Smooth muscle cell (in vitro differentiated cells): ENCODE measurements around the gene TIGD3. TPM values are rescaled to one million over a fixed set of nuclear protein-coding genes. Genes with fewer than 3 reads are reported as not detected.
A peak's percentile ranks its signal among the peaks of the same experiment; 100 is the strongest.

Experiments
- DNase-seq: peaks from one replicate; lab custom pipeline; 2025; ENCODE audit not compliant: unreplicated experiment; lab: John Stamatoyannopoulos, UW
- H2AFZ ChIP-seq: fragments of 200-600 bp; sonication (generic); 2 replicates; pipeline ENCODE4 v1.6.0; 2016; ENCODE audit warnings: antibody characterized with exemption, low read depth, mild to moderate bottlenecking
- H3F3A ChIP-seq: fragments of 200-600 bp; sonication (generic); 2 replicates; pipeline ENCODE4 v1.6.0; 2017; ENCODE audit warnings: antibody characterized with exemption, low read depth
- H3K27ac ChIP-seq: fragments of 200-600 bp; sonication (generic); 2 replicates; pipeline ENCODE4 v1.5.1; 2016; ENCODE audit warnings: low read depth, mild to moderate bottlenecking
- H3K27me3 ChIP-seq: fragments of 200-600 bp; sonication (generic); 2 replicates; pipeline ENCODE4 v1.6.1; 2016; ENCODE audit warnings: low read depth, mild to moderate bottlenecking
- H3K36me3 ChIP-seq: fragments of 200-600 bp; sonication (generic); 2 replicates; pipeline ENCODE4 v1.5.1; 2016; ENCODE audit warnings: low read depth
- H3K4me1 ChIP-seq: fragments of 200-600 bp; sonication (generic); 2 replicates; pipeline ENCODE4 v1.5.1; 2016; ENCODE audit warnings: low read depth
- H3K4me2 ChIP-seq: fragments of 200-600 bp; sonication (generic); 2 replicates; pipeline ENCODE4 v1.6.0; 2016; ENCODE audit warnings: mild to moderate bottlenecking
- H3K4me3 ChIP-seq: fragments of 200-600 bp; sonication (generic); 2 replicates; pipeline ENCODE4 v1.5.1; 2016; ENCODE audit warnings: mild to moderate bottlenecking
- H3K79me2 ChIP-seq: fragments of 200-600 bp; sonication (generic); 2 replicates; pipeline ENCODE4 v1.6.0; 2016; ENCODE audit warnings: low read depth, mild to moderate bottlenecking
- H3K9ac ChIP-seq: fragments of 200-600 bp; sonication (generic); 2 replicates; pipeline ENCODE4 v1.6.0; 2016; ENCODE audit warnings: low read depth
- H3K9me3 ChIP-seq: fragments of 200-600 bp; sonication (generic); replicated peaks from 2 replicates; pipeline ENCODE4 v1.5.1; 2016; ENCODE audit warnings: low read depth
- H4K20me1 ChIP-seq: fragments of 200-600 bp; sonication (generic); 2 replicates; pipeline ENCODE4 v1.6.0; 2016; ENCODE audit warnings: low read depth
- CTCF ChIP-seq: fragments of 200-600 bp; sonication (generic); IDR thresholded peaks from 2 replicates; pipeline ENCODE4 v1.5.1; 2017; ENCODE audit warnings: borderline replicate concordance, mild to moderate bottlenecking, antibody characterized with exemption; ENCODE audit not compliant: insufficient read depth, poor library complexity, severe bottlenecking
- WGBS: methylation state at CpG from one replicate; pipeline ENCODE4 v1.1.7; 2016; ENCODE audit warnings: low lambda C conversion rate; 5-methylcytosine and 5-hydroxymethylcytosine counted together
- polyA plus RNA-seq: library from polyadenylated mRNA; unstranded; fragments of >200 nt; fragmentation: Nextera tagmentation; extraction: Ambion mirVana; gene quantifications from 2 replicates; pipeline ENCODE4 v1.2.1, GENCODE V29; 2016
- total RNA-seq: library from RNA; depleted of rRNA; stranded (reverse); fragments of >200 nt; gene quantifications from 2 replicates; pipeline ENCODE4 v1.2.3, GENCODE V29; 2014

Gene TIGD3
- total and polyA plus RNA-seq, 2 experiments from 2014 or later, result 0.49 TPM; not detected in 1

- Histone ChIP-seq H4K20me1 (peaks cover 23% of the 10 kb centered on the region), H3K4me3 (no peak overlapping the region), H3K9me3 (no peaks in the 10 kb centered on the region), H3K36me3 (no peaks in the 10 kb centered on the region), H3K9ac (no peak overlapping the region), H3K27me3 (no peaks in the 10 kb centered on the region), H3K79me2 (no peaks in the 10 kb centered on the region), H3F3A (no peaks in the 10 kb centered on the region), H2AFZ (no peak overlapping the region), H3K27ac (no peak overlapping the region), H3K4me1 (no peaks in the 10 kb centered on the region), H3K4me2 (no peak overlapping the region)
- DNase-seq, result no peak
- TF ChIP-seq CTCF, result no peak
- WGBS, result 91% methylated on average over 4 of the region's 4 CpGs
Observed at GRCh38 chr11:65325435-65325834, 29.1 kb upstream of the TIGD3 start.

- TF ChIP-seq CTCF, result no peak
- WGBS, result 98% methylated on average over 8 of the region's 8 CpGs
- Histone ChIP-seq H3K27ac (no peak overlapping the region), H3K79me2 (no peaks in the 10 kb centered on the region), H3K4me1 (no peaks in the 10 kb centered on the region), H3K9me3 (no peaks in the 10 kb centered on the region), H2AFZ (no peak overlapping the region), H3K36me3 (no peaks in the 10 kb centered on the region), H3K27me3 (no peaks in the 10 kb centered on the region), H3K9ac (no peak overlapping the region), H3K4me2 (no peak overlapping the region), H3K4me3 (no peak overlapping the region), H4K20me1 (peaks cover 7% of the 10 kb centered on the region), H3F3A (no peaks in the 10 kb centered on the region)
- no peak for DNase-seq
Observed at GRCh38 chr11:65327021-65327420, 27.5 kb upstream of the TIGD3 start.

- H3F3A ChIP-seq, result no peaks in the 10 kb centered on the region
- H3K9ac ChIP-seq, result no peak overlapping the region
- no peaks in the 10 kb centered on the region for H3K4me1 ChIP-seq
- no peaks in the 10 kb centered on the region for H3K9me3 ChIP-seq
- H3K79me2 ChIP-seq, result peaks cover 7% of the 10 kb centered on the region
- no peak for TF ChIP-seq CTCF
- H3K36me3 ChIP-seq, result no peaks in the 10 kb centered on the region
- no peak overlapping the region for H3K4me3 ChIP-seq
- no peak overlapping the region for H3K27ac ChIP-seq
- H3K4me2 ChIP-seq, result peak overlapping the region; percentile 68
- no peak for DNase-seq
- H2AFZ ChIP-seq, result no peak overlapping the region
- WGBS, result 59% methylated on average over 2 of the region's 2 CpGs
- peaks cover 2% of the 10 kb centered on the region for H4K20me1 ChIP-seq
- no peaks in the 10 kb centered on the region for H3K27me3 ChIP-seq
Observed at GRCh38 chr11:65329478-65329877, 25.1 kb upstream of the TIGD3 start.

- DNase-seq, result peak; percentile 31
- Histone ChIP-seq H3K27ac (no peak overlapping the region), H3K4me1 (peaks cover 2% of the 10 kb centered on the region), H3F3A (no peaks in the 10 kb centered on the region), H3K9me3 (no peaks in the 10 kb centered on the region), H3K27me3 (no peaks in the 10 kb centered on the region), H3K79me2 (peaks cover 12% of the 10 kb centered on the region), H3K4me2 (peak overlapping the region; percentile 68), H3K9ac (no peak overlapping the region), H3K36me3 (no peaks in the 10 kb centered on the region), H3K4me3 (no peak overlapping the region), H4K20me1 (peaks cover 7% of the 10 kb centered on the region), H2AFZ (no peak overlapping the region)
- TF ChIP-seq CTCF, result peak; percentile 78
- 13% methylated on average over 13 of the region's 13 CpGs for WGBS
Observed at GRCh38 chr11:65329944-65330403, 24.6 kb upstream of the TIGD3 start.
